ENCODE data around the gene PAQR4.

The PAQR4 gene

DNA sequence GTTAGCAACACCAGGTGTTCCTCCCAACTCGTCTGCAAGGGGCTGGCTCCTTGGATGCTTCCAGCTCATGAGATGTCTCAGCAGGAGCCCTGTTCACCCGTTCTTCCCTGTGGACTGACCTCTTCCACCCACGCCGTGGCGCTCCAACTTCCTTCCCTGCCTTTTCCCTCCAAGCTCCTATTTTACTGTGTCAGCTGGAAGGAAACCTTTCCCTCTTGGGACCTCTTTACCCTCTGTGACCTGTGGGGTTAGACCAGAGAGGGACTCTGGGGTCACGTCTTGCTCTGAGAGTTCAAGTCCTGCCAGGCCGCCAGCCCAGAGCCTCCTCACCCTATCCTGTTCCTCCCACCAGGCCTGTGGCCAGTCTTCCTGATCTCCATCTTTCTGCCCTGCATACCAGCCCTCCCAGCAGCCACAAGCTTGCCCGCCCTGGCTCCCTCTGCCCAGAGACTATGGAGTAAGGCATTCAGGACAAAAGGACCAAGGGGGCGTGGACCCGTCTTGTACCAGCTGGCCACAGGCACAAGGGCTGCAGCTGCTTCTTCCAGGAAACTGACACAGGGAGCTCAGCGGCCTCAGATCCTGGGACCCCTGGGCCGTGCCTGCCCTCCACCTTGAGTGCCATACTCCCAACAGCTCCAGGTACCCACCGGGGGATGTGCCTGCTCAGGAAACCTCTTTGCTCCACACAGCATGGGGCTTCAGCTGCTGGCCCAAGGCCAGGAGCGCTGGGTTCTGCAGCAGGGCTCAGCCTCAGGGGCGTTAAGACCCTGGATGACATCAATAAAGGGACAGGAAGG lies 3.0 kb downstream of the PAQR4 start:
- H3K4me1 ChIP-seq (ENCODE audit: control insufficient read depth in 1 of 2, insufficient read depth in 2 of 2, low read length in 2 of 2): peaks cover 13 to 19% of the 10 kb centered on the region in 2 donors
- no peak overlapping the region for H3K9ac ChIP-seq (ENCODE audit: low read depth in 1 of 2, low read length in 2 of 2)
- peaks cover 11 to 13% of the 10 kb centered on the region in 2 donors for H3K27me3 ChIP-seq (ENCODE audit: control insufficient read depth in 1 of 2, insufficient read depth in 2 of 2, low read length in 2 of 2)
- H3K27ac ChIP-seq (ENCODE audit: low read depth, low read length): no peak overlapping the region
- no peaks in the 10 kb centered on the region for H3K9me3 ChIP-seq (ENCODE audit: control insufficient read depth in 1 of 2, low read length in 2 of 2)
- no peak overlapping the region for H3K4me3 ChIP-seq (ENCODE audit: low read depth in 1 of 2, low read length in 2 of 2)
- H3K36me3 ChIP-seq (ENCODE audit: control insufficient read depth in 1 of 2, insufficient read depth in 2 of 2, low read length in 2 of 2): peaks cover 2 to 3% of the 10 kb centered on the region in 2 donors

DNA sequence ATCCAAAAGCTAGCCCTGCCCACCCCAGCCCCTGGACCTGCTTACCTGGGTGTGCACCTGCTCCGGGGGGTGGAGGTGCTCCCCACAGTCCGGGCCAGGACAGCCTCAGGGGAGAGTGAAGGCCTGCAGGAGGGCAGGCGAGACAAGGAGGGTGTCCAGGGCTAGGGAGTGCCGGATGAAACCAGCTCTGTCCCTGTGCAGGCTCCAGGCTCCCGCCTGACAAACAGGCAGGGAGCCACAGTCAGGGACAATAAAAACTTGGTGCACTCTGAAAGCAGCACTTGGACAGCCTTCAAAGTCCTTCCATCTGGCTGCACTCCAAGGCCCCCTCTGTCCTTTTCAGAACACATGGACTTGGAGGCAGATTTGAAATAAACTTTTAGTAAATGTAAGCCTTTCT lies 3.9 kb downstream of the PAQR4 start:
- peaks cover 2 to 3% of the 10 kb centered on the region in 2 donors for H3K36me3 ChIP-seq (ENCODE audit: control insufficient read depth in 1 of 2, insufficient read depth in 2 of 2, low read length in 2 of 2)

DNA sequence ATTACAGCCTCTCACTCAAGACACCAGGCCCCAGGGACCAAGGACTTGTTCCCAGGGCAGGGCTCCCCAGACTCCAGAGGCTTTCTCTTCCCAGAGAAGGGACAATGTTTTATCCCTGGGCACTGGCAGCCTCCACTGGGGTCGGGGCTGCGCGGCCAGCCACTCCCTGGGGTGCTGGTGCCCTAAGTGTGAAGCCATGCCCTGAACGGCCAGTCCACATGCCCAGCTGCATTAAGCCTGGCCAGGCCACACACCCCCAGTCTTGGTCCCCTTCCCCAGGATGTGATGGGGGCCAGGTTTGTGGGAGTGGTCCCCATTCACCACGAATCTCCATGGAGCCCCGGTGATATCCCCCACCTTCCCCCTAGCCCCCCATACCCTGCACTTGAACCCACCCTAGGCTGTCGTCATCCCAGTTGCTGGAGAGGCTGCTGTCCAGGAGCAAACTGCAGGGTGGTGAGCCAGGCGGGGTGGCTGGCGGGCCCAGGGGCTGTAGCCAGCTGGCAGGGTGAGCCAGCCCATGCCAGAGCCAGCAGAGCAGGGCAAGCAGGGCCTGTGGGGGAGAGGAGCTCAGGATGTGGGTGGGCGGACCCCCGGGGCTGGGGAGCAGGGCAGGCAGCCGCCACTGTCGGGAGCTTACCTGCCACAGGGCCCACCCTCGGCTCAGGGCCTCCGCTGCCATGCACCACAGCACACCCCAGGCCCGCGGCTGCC lies 4.6 kb downstream of the PAQR4 start:
- Histone ChIP-seq H3K36me3 (ENCODE audit: control insufficient read depth in 1 of 2, insufficient read depth in 2 of 2, low read length in 2 of 2) (peaks cover 2 to 3% of the 10 kb centered on the region in 2 donors), H3K27me3 (ENCODE audit: control insufficient read depth in 1 of 2, insufficient read depth in 2 of 2, low read length in 2 of 2) (no peaks in the 10 kb centered on the region), H3K27ac (ENCODE audit: low read depth, low read length) (no peak overlapping the region), H3K9ac (ENCODE audit: low read depth in 1 of 2, low read length in 2 of 2) (no peak overlapping the region), H3K4me3 (ENCODE audit: low read depth in 1 of 2, low read length in 2 of 2) (no peak overlapping the region), H3K4me1 (ENCODE audit: control insufficient read depth in 1 of 2, insufficient read depth in 2 of 2, low read length in 2 of 2) (peaks cover 6 to 10% of the 10 kb centered on the region in 2 donors), H3K9me3 (ENCODE audit: control insufficient read depth in 1 of 2, low read length in 2 of 2) (no peaks in the 10 kb centered on the region)

More for the DNA sequence above, 3.9 kb downstream of the PAQR4 start:
- Histone ChIP-seq H3K27ac (ENCODE audit: low read depth, low read length) (no peak overlapping the region), H3K9me3 (ENCODE audit: control insufficient read depth in 1 of 2, low read length in 2 of 2) (no peaks in the 10 kb centered on the region), H3K4me3 (ENCODE audit: low read depth in 1 of 2, low read length in 2 of 2) (no peak overlapping the region), H3K27me3 (ENCODE audit: control insufficient read depth in 1 of 2, insufficient read depth in 2 of 2, low read length in 2 of 2) (peaks cover 3 to 4% of the 10 kb centered on the region in 2 donors), H3K4me1 (ENCODE audit: control insufficient read depth in 1 of 2, insufficient read depth in 2 of 2, low read length in 2 of 2) (peaks cover 12 to 16% of the 10 kb centered on the region in 2 donors), H3K9ac (ENCODE audit: low read depth in 1 of 2, low read length in 2 of 2) (no peak overlapping the region)

DNA sequence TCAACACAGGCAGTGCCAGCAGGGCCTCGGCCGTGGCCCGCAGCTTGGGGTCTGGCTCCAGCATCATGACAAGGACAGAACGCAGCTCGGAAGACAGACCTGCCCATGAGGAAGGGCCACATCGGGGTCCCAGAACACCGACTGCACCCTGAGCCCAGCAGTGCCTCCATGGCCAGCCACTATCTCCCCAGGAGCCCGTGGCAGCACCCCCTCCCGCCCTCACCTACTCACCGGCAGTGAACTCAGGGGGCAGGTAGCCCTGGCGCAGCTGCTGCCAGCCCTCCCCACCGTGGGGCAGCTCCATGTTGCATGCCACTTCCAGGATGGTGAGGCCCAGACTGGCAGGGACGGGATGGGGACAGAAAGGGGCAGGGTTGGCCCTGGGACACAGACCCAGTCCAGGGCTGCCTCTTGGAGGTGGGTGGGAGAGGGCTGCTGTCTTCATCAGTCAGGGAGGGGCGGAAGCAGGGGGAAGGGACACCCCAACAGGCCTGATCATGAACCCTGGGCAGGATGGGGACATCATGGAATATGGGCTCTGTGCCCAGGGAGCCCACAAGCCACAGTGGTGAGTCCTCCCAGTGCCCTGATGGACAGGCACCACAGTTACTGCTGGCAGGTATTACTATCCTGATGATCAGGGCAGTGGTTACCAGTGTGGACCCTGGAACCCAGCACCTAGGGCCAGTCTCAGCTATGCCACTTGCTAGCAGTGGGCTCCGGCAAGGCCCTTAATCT lies 5.3 kb downstream of the PAQR4 start:
- Histone ChIP-seq H3K27ac (ENCODE audit: low read depth, low read length) (no peak overlapping the region), H3K4me1 (ENCODE audit: control insufficient read depth in 1 of 2, insufficient read depth in 2 of 2, low read length in 2 of 2) (peaks cover 4 to 7% of the 10 kb centered on the region in 2 donors), H3K36me3 (ENCODE audit: control insufficient read depth in 1 of 2, insufficient read depth in 2 of 2, low read length in 2 of 2) (peaks cover 2 to 3% of the 10 kb centered on the region in 2 donors), H3K9ac (ENCODE audit: low read depth in 1 of 2, low read length in 2 of 2) (no peak overlapping the region), H3K9me3 (ENCODE audit: control insufficient read depth in 1 of 2, low read length in 2 of 2) (no peaks in the 10 kb centered on the region), H3K27me3 (ENCODE audit: control insufficient read depth in 1 of 2, insufficient read depth in 2 of 2, low read length in 2 of 2) (no peaks in the 10 kb centered on the region), H3K4me3 (ENCODE audit: low read depth in 1 of 2, low read length in 2 of 2) (no peak overlapping the region)

DNA sequence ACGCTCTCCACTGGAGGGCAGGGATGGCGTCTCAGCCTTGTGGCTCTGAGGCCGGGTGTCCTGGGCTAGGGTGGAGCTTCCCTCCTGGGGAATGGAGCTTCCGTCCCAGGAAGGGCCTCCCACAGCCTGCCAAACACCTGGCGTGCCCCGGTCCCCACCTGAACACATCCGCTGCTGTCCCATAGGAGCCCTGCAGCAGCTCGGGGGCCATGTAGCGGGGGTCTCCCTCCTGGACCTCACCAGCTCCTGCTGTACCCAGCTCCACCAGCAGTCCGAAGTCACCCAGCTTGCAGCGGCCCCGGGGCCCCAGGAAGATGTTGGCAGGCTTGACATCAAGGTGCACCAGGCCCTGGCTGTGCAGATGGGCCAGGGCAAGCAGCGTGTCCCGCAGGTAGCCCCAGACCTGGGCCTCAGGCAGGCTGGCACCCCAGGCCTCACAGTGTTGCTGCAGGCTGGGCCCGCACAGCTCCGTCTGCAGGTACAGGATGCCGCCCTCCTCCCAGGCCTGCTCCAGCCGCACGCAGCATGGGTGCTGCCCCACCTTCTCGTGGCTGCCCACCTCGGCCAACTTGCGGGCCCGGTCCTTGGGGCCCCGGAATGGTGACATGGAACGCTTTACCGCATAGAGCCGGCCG lies 6.1 kb downstream of the PAQR4 start:
- no peak overlapping the region for H3K4me3 ChIP-seq (ENCODE audit: low read depth in 1 of 2, low read length in 2 of 2)
- H3K9ac ChIP-seq (ENCODE audit: low read depth in 1 of 2, low read length in 2 of 2): no peak overlapping the region
- peaks cover 2 to 3% of the 10 kb centered on the region in 2 donors for H3K36me3 ChIP-seq (ENCODE audit: control insufficient read depth in 1 of 2, insufficient read depth in 2 of 2, low read length in 2 of 2)
- H3K9me3 ChIP-seq (ENCODE audit: control insufficient read depth in 1 of 2, low read length in 2 of 2): no peaks in the 10 kb centered on the region
- H3K27ac ChIP-seq (ENCODE audit: low read depth, low read length): no peak overlapping the region
- no peaks in the 10 kb centered on the region for H3K27me3 ChIP-seq (ENCODE audit: control insufficient read depth in 1 of 2, insufficient read depth in 2 of 2, low read length in 2 of 2)
- H3K4me1 ChIP-seq (ENCODE audit: control insufficient read depth in 1 of 2, insufficient read depth in 2 of 2, low read length in 2 of 2): peaks cover 2 to 7% of the 10 kb centered on the region in 2 donors

DNA sequence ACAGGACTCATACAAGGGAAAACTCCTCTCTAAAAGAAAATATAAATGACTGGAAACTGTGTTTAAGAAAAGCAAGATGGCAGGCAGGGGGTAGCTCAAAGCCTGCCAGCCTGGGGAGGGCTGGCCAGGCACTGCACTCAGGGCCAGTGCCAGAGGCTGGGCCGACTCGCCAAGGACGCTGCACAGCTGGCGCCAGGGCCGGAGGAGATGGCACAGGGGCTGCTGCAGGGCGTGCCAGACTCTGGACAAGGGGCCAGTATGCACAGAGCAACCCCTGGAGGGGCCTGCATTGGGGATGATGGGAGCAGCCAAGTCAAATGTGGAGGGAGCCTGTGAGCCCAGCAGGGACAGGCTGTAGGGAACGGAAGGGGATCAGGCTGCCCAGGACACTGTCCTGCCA lies 7.1 kb downstream of the PAQR4 start:
- Histone ChIP-seq H3K27me3 (ENCODE audit: control insufficient read depth in 1 of 2, insufficient read depth in 2 of 2, low read length in 2 of 2) (no peaks in the 10 kb centered on the region), H3K9ac (ENCODE audit: low read depth in 1 of 2, low read length in 2 of 2) (no peak overlapping the region), H3K4me3 (ENCODE audit: low read depth in 1 of 2, low read length in 2 of 2) (no peak overlapping the region), H3K9me3 (ENCODE audit: control insufficient read depth in 1 of 2, low read length in 2 of 2) (no peaks in the 10 kb centered on the region), H3K36me3 (ENCODE audit: control insufficient read depth in 1 of 2, insufficient read depth in 2 of 2, low read length in 2 of 2) (peaks cover 2 to 3% of the 10 kb centered on the region in 2 donors), H3K27ac (ENCODE audit: low read depth, low read length) (no peak overlapping the region), H3K4me1 (ENCODE audit: control insufficient read depth in 1 of 2, insufficient read depth in 2 of 2, low read length in 2 of 2) (peaks cover 4 to 6% of the 10 kb centered on the region in 2 donors)

DNA sequence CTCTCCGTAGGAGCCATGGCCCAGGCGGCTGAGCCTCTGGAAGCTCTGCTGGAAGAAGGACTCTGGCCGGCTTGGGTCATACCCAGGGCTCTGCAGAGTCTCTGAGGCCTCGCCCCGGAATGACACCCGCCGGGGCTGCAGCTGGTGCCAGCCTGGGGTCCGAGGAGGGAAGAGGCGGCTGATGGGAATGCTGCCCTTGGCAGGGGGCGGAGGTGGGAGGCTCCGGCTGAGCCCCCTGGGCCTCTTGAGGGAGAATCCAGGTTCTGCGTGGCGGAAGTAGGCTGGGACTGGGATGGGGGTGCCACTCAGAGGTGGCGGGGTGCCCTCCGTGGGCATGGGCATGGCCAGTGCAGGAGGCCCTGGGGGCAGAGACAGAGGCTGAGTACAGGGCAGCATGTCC lies 7.5 kb downstream of the PAQR4 start:
- Histone ChIP-seq H3K4me3 (ENCODE audit: low read depth in 1 of 2, low read length in 2 of 2) (no peak overlapping the region), H3K9ac (ENCODE audit: low read depth in 1 of 2, low read length in 2 of 2) (no peak overlapping the region), H3K27me3 (ENCODE audit: control insufficient read depth in 1 of 2, insufficient read depth in 2 of 2, low read length in 2 of 2) (no peaks in the 10 kb centered on the region), H3K36me3 (ENCODE audit: control insufficient read depth in 1 of 2, insufficient read depth in 2 of 2, low read length in 2 of 2) (peaks cover 2 to 3% of the 10 kb centered on the region in 2 donors), H3K4me1 (ENCODE audit: control insufficient read depth in 1 of 2, insufficient read depth in 2 of 2, low read length in 2 of 2) (peaks cover 4 to 8% of the 10 kb centered on the region in 2 donors), H3K9me3 (ENCODE audit: control insufficient read depth in 1 of 2, low read length in 2 of 2) (no peaks in the 10 kb centered on the region), H3K27ac (ENCODE audit: low read depth, low read length) (no peak overlapping the region)

DNA sequence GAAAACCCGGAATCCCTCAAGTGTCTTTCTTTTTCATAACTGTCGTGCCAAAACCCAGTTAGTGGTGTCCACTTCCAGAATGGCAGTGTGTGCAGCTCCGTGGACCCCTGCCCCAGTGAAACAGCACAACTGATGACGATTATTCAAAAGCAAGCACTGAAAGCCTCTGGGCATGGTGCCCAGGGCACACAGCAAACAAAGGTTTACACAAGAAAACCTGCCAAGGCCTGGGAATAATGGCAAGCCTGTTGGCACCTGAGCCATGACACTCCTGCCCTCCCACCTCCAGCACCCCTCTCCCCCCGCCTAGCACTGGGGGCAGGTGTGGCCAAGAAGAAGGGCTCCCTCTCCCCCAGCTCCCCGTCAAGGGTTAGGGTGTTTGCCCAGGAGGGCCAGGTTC lies 8.3 kb downstream of the PAQR4 start:
- Histone ChIP-seq H3K9ac (ENCODE audit: low read depth in 1 of 2, low read length in 2 of 2) (no peak overlapping the region), H3K27me3 (ENCODE audit: control insufficient read depth in 1 of 2, insufficient read depth in 2 of 2, low read length in 2 of 2) (no peaks in the 10 kb centered on the region), H3K9me3 (ENCODE audit: control insufficient read depth in 1 of 2, low read length in 2 of 2) (no peaks in the 10 kb centered on the region), H3K4me3 (ENCODE audit: low read depth in 1 of 2, low read length in 2 of 2) (peak overlapping the region in 1 of 2 donors; percentile 10), H3K4me1 (ENCODE audit: control insufficient read depth in 1 of 2, insufficient read depth in 2 of 2, low read length in 2 of 2) (peaks cover 4 to 8% of the 10 kb centered on the region in 2 donors), H3K27ac (ENCODE audit: low read depth, low read length) (no peak overlapping the region), H3K36me3 (ENCODE audit: control insufficient read depth in 1 of 2, insufficient read depth in 2 of 2, low read length in 2 of 2) (peaks cover 0 to 2% of the 10 kb centered on the region in 2 donors)

DNA sequence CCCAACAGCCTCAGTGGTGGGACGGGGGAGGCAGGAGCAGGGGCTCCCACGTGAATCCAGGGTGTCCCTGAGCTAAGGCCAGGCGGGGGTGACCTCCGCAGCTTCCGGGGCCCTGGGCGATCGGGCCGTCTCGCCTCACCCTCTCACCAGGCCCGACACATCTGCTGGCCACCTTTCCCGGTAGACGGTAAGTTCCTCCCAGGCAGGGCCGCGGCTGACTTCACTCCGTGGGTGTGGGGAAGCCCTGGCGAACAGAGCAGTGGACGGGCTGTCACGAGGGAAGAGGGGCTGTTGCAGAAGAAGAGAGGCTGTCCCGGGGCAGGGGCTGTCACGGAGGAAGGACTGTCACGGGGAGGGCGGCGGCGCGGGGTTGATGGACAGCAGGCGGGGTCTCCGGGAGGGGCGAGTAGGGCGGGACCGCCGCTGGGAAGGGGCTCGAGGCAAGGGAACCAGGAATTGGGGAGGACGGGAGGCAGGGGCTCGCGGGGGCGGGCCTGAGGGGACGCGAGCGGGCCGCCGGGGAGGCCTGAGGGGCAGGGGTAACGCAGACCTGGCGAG lies 10.6 kb downstream of the PAQR4 start:
- Histone ChIP-seq H3K9me3 (ENCODE audit: control insufficient read depth in 1 of 2, low read length in 2 of 2) (no peaks in the 10 kb centered on the region), H3K27me3 (ENCODE audit: control insufficient read depth in 1 of 2, insufficient read depth in 2 of 2, low read length in 2 of 2) (no peaks in the 10 kb centered on the region), H3K4me3 (ENCODE audit: low read depth in 1 of 2, low read length in 2 of 2) (peak overlapping the region; percentile 83 to 93), H3K27ac (ENCODE audit: low read depth, low read length) (no peak overlapping the region), H3K4me1 (ENCODE audit: control insufficient read depth in 1 of 2, insufficient read depth in 2 of 2, low read length in 2 of 2) (peaks cover 4 to 12% of the 10 kb centered on the region in 2 donors), H3K9ac (ENCODE audit: low read depth in 1 of 2, low read length in 2 of 2) (peak overlapping the region in 1 of 2 donors; percentile 19), H3K36me3 (ENCODE audit: control insufficient read depth in 1 of 2, insufficient read depth in 2 of 2, low read length in 2 of 2) (peaks cover 0 to 2% of the 10 kb centered on the region in 2 donors)
